Activated CD8-positive, alpha-beta memory T cell treated with anti-CD3 and anti-CD28 coated beads for 36 hours (primary cell): ENCODE results near the gene DCHS2. TPM values are rescaled to one million over a fixed set of nuclear protein-coding genes. Genes with fewer than 3 reads are reported as not detected.
"Not testable (repeated sequence)": the region's sequence is repeated elsewhere in the genome, so short reads cannot be mapped to it uniquely, and the experiment has no call there.

Experiments
- CTCF ChIA-PET: fragments of 350-600 bp; sonication (Branson Sonifier 250); formaldehyde crosslinking; loops from one replicate; lab custom pipeline; 2021; ENCODE audit warnings: antibody characterized with exemption; lab: Charles Lee
- POLR2A ChIA-PET: fragments of 350-600 bp; sonication (Branson Sonifier 250); formaldehyde crosslinking; loops from one replicate; lab custom pipeline; 2021; ENCODE audit warnings: antibody characterized with exemption; lab: Charles Lee
- total RNA-seq, 2 experiments: library from RNA; stranded (reverse); gene quantifications; one replicate each; pipeline ENCODE4 v1.2.3, GENCODE V29; 2021

The DCHS2 gene
- total RNA-seq, 2 experiments from 2014 or later, result not detected

DNA sequence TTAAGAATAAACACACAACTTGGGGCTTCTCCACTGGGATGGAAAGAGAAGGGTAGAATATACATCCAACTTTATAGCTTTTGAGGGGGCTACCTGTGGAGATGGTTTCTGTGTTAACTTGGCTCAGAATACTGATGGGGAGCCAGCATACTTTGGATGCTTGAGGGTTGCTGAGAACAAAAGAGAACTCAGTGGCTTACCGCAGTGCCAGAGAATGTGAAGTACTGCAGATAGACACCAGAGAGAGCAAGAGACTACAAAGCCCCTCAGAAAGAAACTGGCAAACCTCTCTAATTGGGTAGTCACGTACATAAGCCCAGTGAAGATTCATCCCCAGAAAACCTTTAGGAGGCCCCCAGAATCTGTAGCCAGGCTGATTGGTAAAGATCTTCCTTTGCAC, 214.4 kb downstream of the DCHS2 start:
- POLR2A ChIA-PET, result no interaction called here

DNA sequence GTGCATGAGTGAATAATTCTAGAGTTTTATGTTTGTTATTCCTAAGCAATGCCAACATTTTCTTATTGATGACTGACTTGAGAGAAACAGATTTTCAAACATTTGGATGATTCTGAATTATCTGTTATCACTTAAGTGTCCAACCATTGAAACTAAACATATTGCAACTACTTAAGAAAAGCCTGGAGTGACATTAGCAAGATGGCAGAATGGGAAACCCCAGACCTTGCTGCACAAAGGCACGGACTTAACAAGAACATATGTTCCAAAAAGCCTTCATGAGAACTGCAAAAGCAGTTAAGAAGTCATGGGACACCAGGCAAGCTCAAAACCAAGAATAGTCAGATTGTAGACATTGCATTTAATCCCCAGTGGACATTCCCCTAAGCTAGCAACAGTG, 215.1 kb downstream of the DCHS2 start:
- CTCF ChIA-PET, result no interaction called here
- POLR2A ChIA-PET, result no interaction called here

More for the DNA sequence above, 214.4 kb downstream of the DCHS2 start:
- CTCF ChIA-PET, result no interaction called here

DNA sequence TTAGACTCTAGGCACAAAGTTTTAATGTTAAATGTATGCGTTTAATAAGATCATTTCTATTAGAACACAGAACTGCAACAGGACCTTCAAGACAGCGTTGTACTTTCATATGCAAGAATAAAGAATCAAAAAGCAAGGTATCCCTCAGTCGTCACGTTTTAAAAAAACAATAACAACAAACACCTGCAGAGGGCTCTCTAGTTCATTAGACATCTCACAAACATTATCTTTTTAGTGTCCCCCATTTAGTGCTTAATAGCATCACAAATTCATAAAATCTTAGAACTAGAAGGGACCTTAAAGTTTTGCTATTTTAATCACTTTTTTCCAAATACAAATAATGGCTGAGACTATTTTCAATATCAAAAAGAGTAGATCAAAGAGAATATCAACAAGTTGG, 236.6 kb downstream of the DCHS2 start:
- ChIA-PET CTCF (no interaction called here), POLR2A (no interaction called here)

DNA sequence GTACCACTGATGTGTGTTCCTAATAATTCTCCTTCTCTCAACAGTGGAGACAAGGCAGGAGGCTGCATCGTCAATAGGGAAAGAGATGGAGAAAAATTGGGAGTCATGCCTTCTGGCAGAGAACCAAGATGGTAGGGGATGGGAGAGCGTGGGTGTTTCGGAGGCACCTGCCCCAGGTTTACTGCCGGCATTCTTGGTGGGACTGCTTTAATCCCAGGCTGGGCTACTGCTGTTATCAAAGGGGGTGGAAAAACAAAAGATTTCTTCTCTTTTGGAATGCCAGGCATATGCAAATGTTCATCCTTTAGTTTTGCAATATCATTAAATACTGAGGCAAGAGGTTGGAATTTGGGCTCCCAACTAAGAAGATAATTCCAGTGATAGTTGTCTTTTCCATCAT, 257.0 kb downstream of the DCHS2 start:
- CTCF ChIA-PET, result no interaction called here
- POLR2A ChIA-PET, result no interaction called here

DNA sequence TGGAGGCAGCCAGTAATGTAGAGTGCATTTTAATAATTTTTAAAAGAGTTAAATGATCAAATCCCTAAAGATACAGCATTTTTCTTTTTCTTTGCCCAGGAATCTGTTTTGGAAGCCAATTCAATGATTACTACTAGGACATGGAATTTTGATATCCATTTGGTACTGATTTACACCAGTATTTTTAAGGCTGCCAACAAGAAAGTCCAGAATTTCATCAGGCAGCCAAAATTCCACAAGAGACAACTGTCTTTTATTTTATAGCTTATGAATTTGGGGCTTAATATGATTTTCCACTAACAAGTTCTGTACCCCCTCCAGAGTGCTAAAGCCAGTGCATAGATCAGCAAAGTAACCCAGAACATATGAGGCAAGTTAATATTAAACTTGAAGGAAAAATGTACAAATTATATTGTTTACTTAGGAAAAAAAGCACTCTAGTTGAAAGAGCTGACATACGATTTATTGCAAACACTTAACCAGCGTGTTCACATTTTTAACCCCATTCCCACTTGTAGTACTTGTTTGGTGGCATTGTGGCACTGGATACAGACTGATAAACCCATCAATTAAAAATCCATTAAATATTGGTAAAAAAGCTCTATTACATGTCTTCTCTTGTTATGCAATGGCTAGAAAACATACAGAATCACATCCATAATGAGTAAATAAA, 259.7 kb downstream of the DCHS2 start:
- ChIA-PET POLR2A (no interaction called here), CTCF (no interaction called here)

DNA sequence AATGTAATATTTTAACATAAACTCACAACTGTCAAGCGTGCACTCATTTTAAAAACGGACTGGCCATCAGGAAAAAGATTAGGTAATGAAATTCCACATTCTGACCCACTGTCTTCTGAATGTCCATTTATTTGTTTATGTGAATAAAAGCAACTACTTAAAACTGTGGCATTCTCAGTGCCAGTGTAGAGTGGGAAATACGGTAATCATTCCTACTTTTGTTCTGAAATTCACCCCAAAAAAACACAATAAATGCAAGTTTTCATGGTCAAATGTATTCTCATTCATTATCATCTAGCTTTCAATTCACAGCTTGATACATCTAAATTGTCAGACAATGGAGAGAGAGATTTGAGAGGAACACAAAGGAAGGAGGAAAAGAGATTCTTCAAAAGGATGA, 260.9 kb downstream of the DCHS2 start:
- ChIA-PET POLR2A (no interaction called here), CTCF (no interaction called here)

DNA sequence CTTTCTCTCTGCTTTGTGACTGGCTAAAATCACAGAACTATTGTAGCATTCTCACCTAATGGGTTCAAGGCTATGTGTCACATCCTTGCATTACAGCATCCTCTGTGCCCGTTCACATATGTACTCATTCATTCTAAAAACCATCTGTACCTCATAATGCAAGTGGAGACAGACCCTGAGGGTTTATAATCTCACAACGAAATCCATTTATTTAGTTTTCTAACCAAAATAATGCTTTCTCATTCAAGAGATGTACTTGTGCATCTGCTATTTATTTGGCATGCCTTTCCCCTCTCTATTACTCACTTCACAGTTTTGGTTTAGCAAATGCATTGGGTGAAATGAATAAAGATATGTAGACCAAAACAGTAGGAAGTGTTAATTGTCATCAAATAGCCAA, 261.5 kb downstream of the DCHS2 start:
- CTCF ChIA-PET, result no interaction called here
- POLR2A ChIA-PET, result no interaction called here

DNA sequence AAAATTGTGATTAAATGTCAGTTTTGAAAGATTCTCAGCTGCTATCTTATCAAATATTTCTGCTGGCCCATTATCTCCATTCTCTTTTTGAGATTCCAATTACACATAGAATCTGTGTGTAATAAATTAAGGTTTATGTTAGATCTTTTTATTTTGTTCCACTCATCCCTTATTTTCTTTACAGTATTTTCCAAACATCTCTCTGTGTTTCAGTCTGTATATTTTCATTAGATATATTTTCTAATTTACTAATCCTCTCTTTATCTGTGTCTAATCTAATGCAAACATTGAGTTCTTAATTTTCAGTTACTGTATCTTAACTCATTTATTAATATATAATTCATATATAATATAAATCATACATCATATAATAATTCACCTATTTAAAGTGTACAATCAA, 268.7 kb downstream of the DCHS2 start:
- ChIA-PET POLR2A (no interaction called here), CTCF (no interaction called here)

DNA sequence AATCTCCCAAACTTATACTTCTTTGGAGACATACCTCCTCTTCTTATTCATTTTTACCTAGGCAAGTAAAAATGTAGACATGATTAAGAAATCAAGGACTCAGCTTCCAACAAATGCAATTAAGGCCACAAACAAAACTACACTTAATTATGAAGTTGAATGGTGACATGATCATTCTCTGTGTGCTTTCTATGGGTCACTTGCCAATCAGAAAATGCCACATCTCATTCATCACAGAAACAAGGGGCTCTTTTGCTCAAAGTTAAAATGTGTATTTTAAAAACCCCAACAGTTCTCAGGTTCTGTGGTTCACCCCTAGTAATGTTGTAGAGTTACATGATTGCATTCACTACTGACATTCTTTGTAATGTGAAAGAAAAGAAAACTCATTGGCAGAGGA, 273.5 kb downstream of the DCHS2 start:
- CTCF ChIA-PET, result no interaction called here
- POLR2A ChIA-PET, result no interaction called here

DNA sequence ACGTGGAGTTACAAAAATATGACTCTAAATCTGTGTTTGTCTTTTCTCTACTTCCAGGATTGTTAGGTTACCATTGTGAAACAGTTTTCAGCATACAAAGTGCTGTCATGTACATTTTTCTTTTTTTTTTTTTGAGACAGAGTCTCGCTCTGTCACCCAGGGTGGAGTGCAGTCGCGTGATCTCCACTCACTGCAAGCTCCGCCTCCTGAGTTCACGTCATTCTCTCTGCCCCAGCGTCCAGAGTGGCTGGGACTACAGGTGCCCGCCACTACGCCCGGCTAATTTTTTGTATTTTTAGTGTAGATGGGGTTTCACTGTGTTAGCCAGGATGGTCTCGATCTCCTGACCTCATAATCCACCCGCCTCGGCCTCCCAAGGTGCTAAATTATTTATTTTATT, 274.2 kb downstream of the DCHS2 start:
- POLR2A ChIA-PET, CTCF ChIA-PET: not testable (repeated sequence)

DNA sequence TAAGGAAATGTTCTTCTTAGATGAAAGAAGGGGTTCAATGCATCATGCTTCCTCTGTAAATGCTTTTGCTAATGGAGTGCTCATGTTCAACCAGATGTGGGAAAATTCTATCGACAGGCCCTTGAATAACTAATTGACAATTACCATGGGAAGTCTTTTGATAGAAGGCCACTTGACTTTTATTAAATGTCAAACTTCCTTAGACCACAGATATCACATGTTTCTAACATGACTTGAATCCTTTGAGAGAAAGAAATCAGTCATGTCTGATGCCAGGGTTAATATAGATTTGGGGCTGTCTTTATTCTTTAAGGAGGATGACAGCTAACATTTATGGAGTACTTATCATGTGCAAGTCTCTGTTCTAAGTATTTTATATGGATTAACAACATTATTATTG, 280.1 kb downstream of the DCHS2 start:
- ChIA-PET POLR2A (no interaction called here), CTCF (no interaction called here)

DNA sequence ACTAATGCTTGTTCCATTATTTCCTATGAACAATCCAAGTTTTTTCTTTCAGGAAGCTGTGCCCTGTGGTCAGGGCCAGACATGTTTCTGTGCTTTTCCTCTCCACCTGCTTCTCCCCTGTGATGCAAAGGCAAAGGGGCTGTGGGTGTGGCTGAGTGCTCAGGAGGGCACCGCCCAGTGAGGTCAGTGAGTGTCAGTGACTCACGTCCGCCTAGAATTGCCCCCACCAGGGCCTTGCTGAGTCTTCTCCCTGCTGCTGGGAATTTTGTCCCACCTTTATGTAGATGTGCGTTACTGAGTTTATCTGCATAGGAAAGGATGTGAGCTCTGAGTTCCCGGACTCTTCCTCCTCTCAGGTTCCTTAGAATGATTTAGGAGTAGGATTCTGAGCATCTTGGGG, 283.2 kb downstream of the DCHS2 start:
- ChIA-PET POLR2A (no interaction called here), CTCF (no interaction called here)

DNA sequence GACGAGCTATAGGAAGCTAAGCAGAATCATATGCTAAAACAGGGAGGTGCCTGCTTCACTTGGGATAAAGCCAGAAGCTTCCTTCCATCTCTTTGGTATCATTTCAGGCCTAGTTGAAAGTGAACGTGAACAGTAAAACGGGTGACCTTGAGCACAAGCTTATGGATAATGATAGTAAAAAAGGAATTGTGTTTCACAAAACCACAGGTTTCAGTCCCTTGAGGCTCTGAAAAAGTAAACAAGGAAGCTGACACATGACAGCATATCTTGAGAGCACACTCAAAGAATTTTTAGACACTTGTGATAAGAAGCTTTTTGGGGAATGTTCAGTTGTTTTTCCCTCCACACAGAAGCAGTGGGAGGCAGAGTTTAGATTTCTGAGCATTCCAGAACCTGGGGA, 286.1 kb downstream of the DCHS2 start:
- POLR2A ChIA-PET, result no interaction called here
- CTCF ChIA-PET, result no interaction called here

DNA sequence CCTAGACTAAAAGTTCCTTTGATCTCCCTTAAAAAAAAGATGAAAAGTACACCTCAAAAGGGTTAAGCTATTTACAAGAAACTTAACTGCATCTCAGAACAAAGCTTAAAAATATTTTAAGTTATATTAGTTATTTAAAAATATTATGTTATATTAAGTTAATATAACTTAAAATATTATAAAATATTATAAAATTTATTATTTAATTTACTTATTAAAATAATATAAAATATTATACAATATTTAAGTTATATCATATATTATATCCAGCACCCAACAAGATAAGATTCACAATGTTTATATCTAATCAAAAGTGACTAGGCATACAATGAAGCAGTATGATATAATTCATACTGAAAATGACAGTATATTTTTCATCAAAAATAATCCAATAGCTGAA, 296.9 kb downstream of the DCHS2 start:
- POLR2A ChIA-PET, result no interaction called here
- CTCF ChIA-PET, result no interaction called here

DNA sequence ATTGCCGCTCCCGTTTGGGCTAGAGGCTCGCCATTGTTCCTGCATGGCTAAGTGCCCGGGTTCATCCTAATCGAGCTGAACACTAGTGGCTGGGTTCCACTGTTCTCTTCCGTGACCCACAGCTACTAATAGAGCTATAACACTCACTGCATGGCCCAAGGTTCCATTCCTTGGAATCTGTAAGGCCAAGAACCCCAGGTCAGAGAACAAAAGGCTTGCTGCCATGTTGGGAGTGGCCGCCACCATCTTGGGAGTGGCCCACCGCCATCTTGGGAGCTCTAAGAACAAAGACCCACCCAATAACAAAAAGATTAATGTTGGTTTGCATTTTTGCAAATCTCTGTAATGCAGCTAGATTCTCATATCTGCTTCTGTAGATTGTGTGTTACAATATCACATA, 299.0 kb downstream of the DCHS2 start:
- ChIA-PET POLR2A (no interaction called here), CTCF (no interaction called here)

DNA sequence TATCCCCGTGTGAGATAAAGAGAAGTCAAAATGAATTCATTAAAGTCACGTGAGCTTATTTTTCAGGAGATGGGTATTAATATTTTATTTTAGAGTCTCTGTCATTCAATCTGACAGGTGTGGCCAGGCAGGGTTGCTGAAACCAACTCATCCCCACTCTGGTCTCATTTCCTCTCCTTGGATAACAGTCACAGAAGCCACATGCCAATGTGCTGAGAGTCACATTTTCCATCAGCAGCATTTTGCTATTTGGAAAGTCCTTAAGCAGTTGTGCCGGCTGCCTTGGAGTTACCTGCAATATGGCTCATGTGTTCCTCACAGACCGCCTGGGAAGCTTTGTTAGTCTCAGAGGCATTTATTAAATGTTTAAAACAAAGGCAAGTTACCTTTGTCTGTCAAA, 302.3 kb downstream of the DCHS2 start:
- ChIA-PET CTCF (no interaction called here), POLR2A (no interaction called here)

DNA sequence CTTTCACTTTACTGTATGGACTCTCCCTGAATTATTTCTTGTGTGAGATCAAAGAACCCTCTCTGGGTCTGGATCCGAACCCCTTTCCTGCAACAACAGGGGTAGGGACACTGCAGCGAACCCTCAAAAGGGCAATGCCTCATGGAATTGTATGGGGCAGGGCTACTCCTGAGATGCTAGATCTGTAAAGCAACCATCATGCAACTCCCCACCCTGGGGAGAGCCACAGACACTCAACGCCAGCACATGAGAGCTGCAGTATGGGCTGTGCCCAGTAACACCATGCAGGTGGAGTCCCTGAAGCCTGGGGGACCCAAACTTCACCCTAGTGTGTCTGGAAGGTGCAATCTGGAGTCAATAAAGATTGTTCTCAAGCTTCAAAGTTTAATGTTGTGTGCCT, 304.7 kb downstream of the DCHS2 start:
- ChIA-PET CTCF (no interaction called here), POLR2A (no interaction called here)

DNA sequence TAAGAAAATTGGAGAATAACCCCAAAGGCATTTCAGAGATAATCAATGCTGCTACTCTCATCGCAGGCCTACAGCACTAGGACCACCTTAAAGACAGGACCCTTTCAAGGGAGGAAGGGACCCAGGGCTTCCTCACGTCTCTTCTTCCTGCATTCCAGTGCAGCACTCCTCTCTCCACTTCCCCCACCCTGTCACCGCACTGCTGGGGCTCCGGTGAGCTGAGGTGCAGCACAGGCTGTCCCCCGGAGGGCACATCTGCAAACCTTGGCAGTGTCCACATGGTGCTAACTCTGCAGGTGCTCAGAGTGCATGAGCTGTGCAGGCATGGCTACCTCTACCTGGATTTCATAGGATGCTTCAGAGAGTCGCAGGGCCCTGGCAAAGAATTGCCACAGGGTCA, 305.6 kb downstream of the DCHS2 start:
- POLR2A ChIA-PET, result no interaction called here

DNA sequence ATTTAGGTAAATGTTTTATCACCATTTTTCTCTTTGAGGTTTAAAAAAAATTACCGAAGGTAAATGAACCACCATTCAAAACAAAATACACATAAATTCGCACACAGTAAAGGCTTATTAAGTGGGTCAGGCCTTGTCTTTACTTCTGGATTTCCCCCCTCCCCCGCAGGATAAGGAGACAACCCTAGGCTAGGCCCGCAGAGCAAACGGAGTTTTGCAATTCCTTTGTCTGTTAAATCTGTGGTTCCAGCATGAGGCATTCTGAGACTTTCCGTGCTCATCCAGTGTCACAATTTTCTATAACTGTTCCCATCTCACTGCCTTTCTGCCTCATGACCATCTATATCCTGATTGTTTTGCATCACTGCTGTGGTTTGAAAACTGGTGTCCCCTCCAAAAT, 307.4 kb downstream of the DCHS2 start:
- POLR2A ChIA-PET, result no interaction called here

More for the DNA sequence above, 305.6 kb downstream of the DCHS2 start:
- CTCF ChIA-PET, result no interaction called here

DNA sequence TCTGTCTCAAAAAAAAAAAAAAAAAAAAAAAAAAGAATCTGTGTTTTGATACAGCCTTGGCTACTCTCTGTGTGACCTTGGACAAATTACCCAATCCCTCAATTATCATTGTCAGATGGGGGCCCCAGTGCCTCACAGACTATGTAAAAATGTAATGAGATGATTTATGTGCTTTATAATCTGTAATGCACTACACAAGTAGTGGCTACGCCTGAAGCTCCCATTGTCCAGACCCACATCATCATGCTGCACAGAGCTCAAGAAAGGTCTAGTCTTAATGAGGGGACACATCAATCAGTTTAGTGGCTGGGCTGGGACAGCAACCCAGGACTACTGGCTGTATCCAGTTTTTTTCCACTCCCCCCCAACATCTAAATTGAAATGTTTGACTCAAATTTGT, 308.3 kb downstream of the DCHS2 start:
- CTCF ChIA-PET, result no interaction called here
- POLR2A ChIA-PET, result no interaction called here

More for the DNA sequence above, 307.4 kb downstream of the DCHS2 start:
- CTCF ChIA-PET, result no interaction called here
